Naive B cell (primary cell): ENCODE results near the gene CMSS1. TPM values are rescaled to one million over a fixed set of nuclear protein-coding genes. Genes with fewer than 3 reads are reported as not detected.
"Not testable (repeated sequence)": the region's sequence is repeated elsewhere in the genome, so short reads cannot be mapped to it uniquely, and the experiment has no call there.

Experiments used
- ATAC-seq, 2 donors: fragments of 150-1000 bp; cut with Tn5 transposase; 2 replicates each; pipeline ENCODE4 v1.10.0; 2021; ENCODE audit warnings: low read depth in 2 of 2, mild to moderate bottlenecking in 2 of 2, moderate library complexity in 2 of 2
- DNase-seq: peaks from one replicate; pipeline ENCODE4 v3.0.0; 2022
- H3K27ac Mint-ChIP-seq, 6 donors: one replicate each; pipeline ENCODE4 v1.8.0; 2020 to 2022; ENCODE audit warnings: mild to moderate bottlenecking in 6 of 6, mixed read lengths in 6 of 6, moderate library complexity in 5 of 6, inconsistent platforms in 2 of 6
- H3K27me3 Mint-ChIP-seq, 3 donors: one replicate each; pipeline ENCODE4 v1.8.0; 2021 to 2022; ENCODE audit warnings: mixed read lengths in 3 of 3, mild to moderate bottlenecking in 1 of 3
- H3K36me3 Mint-ChIP-seq, 2 donors: one replicate each; pipeline ENCODE4 v1.8.0; 2020 to 2022; ENCODE audit warnings: mixed read lengths in 2 of 2, inconsistent platforms in 1 of 2, mild to moderate bottlenecking in 1 of 2
- H3K4me1 Mint-ChIP-seq, 3 donors: one replicate each; pipeline ENCODE4 v1.8.0; 2020 to 2022; ENCODE audit warnings: mixed read lengths in 3 of 3, inconsistent platforms in 1 of 3, mild to moderate bottlenecking in 1 of 3, moderate library complexity in 1 of 3
- H3K4me3 Mint-ChIP-seq, 8 donors: one replicate each; pipeline ENCODE4 v1.8.0; 2020 to 2022; ENCODE audit warnings: mild to moderate bottlenecking in 8 of 8, mixed read lengths in 8 of 8, moderate library complexity in 8 of 8, inconsistent platforms in 2 of 8
- H3K9me3 Mint-ChIP-seq, 7 donors: one replicate each; pipeline ENCODE4 v1.8.0; 2020 to 2022; ENCODE audit warnings: mixed read lengths in 7 of 7, mild to moderate bottlenecking in 5 of 7, inconsistent platforms in 2 of 7, moderate library complexity in 1 of 7
- polyA plus RNA-seq, 6 donors: library from polyadenylated mRNA; unstranded; fragments of 300-500 nt; fragmentation: Illumina TruSeq; gene quantifications; one replicate each; pipeline ENCODE4 v1.2.3, GENCODE V29; 2021; ENCODE audit warnings: low read depth in 6 of 6

CMSS1 gene
- polyA plus RNA-seq, 6 donors from 2014 or later = 18.6 to 80.3 (median 26.7) TPM

DNA sequence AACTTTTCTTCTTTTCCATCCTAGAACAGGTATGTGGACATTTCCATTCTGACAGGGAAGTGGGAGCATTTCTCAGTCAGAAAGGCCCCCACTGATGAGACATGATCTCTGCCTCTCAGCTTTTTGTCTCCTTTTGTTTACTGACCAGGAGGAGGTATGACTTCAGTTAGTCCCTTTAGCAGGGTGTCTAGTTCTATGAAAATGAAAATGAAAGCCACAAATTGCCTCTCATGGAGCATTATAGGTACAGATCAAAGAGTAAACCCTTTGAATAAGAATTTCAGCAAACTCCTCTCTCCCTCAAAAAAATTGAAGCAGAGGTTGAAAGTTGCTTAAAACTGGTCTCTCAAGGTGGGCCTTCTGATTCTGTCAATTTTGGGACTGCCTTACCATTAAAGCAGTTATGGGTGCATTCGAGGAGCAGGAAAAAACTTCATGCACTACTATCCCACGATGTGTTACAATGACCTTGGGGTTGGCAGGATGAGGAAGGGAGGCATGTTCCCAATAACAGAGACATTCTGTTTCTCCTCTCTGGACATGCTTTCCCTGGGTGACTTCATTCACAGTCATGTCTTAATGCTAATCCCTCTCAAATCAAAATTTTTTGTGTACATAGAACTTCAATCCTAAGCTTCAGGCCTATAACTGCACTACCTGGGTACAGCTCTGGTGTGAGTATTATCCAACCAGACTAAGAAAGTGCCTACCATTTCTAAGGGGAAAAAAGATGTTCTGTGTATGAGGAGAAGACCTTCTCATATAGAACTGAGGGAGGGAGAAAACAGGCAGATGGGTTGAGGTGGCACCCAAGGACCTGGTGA lies 392.5 kb downstream of the CMSS1 start:
- no peaks in the 10 kb centered on the region for H3K27me3 Mint-ChIP-seq
- ATAC-seq = peak; percentile 38 to 54
- peak overlapping the region in 3 of 8 donors; percentile 17 to 42 (median 22) for H3K4me3 Mint-ChIP-seq
- no peaks in the 10 kb centered on the region for H3K9me3 Mint-ChIP-seq
- no peaks in the 10 kb centered on the region for H3K36me3 Mint-ChIP-seq
- peak overlapping the region in 4 of 6 donors; percentile 10 to 69 (median 24) for H3K27ac Mint-ChIP-seq
- H3K4me1 Mint-ChIP-seq = peaks cover 8 to 10% (median 8%) of the 10 kb centered on the region in 3 donors
- no peak for DNase-seq

DNA sequence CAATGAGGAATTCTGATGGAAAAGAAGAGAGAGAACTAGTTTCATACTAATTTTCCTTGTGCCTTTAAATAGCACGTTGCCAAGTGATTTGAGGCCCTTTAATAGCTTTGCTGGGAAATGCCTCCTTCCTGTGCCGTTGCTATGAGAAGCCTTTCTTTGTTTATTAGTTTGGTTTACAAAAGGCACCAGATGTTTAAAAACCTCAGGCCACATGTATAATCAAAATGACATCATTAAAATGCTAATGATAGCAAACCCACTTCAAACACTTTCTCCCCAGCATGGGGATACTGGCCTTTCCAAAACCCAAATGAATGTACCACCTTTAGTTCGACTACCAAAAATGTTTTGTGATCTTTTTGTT lies 393.1 kb downstream of the CMSS1 start:
- Mint-ChIP-seq H3K27ac (peak overlapping the region in 1 of 6 donors; percentile 10), H3K4me1 (peaks cover 8 to 10% (median 8%) of the 10 kb centered on the region in 3 donors), H3K27me3 (no peaks in the 10 kb centered on the region), H3K36me3 (no peaks in the 10 kb centered on the region), H3K4me3 (no peak overlapping the region), H3K9me3 (no peaks in the 10 kb centered on the region)
- ATAC-seq (no peak), DNase-seq (no peak)

DNA sequence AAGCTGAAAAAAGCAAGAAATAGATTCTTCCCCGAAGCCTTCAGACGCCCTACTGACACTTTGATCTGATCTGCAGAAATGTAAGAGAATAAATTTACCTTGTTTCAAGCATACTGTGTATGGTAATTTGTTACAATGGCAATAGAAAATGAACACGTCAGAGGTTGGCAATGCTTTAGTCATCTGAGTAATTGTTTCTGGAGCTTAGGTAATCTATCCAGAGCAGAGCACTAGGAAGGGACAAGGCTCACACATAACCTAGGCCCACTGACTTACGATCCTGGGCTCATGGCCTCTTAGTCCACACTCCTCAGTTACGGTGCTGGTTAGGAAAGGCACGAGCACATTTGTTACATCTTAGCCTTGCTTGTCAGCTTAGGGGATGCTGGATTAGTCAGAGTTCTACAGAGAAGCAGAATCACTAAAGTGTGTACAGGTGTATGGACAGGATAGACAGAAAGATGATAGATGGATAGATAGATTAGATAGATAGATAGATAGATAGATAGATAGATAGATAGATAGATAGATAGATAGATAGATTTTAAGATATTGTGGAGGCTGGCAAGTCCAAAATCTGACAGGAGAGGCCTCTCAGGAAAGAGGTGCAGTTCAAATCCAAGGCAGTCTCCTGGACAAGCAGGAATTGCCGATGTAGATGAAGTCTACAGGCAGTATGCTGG lies 396.4 kb downstream of the CMSS1 start:
- Mint-ChIP-seq H3K4me1 (peaks cover 8 to 10% (median 8%) of the 10 kb centered on the region in 3 donors), H3K4me3 (no peak overlapping the region), H3K27me3 (peaks cover 4 to 22% (median 5%) of the 10 kb centered on the region in 3 donors), H3K9me3 (peaks cover 0 to 7% (median 3%) of the 10 kb centered on the region in 7 donors), H3K36me3 (peaks cover 0 to 8% of the 10 kb centered on the region in 2 donors), H3K27ac (no peak overlapping the region)
- no peak for DNase-seq
- no peak for ATAC-seq

DNA sequence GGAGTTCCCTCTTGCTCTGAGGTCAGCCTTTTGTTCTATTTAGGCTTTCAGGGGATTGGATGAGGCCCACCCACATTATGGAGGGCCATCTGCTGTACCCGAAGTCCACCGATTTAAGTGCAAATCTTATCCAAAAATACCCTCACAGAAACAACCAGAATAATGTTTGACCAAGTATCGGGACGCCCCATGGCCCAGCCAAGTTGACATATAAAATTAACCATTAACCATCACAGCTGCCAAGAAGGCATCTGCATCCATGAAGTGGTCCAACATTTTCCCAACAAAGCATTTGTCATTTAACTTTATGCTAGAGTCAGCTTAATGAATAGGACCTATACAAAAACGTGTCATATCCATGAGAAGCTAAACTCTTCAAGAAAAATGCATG lies 396.9 kb downstream of the CMSS1 start:
- Mint-ChIP-seq H3K4me1 (peaks cover 8 to 10% (median 8%) of the 10 kb centered on the region in 3 donors), H3K27ac (no peak overlapping the region)
- no peak for ATAC-seq

DNA sequence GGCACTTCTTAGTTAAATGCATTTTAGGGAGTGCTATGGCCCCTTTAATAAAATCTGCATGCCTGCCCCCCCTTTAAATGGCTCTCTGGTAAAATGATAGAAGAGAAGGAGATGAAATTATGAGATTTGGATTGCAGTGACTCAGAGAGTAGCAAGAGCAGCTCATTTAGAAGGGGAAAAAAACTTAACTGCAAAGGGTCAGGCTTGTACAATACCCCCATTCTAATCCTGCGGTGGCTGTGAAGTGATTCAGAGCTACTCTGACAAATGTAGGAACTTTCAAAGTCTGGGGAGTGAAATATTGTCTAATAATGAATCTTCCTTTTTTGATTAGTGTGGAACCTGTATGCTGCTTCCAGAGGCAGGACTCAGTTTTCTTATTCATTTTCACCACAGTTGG lies 399.1 kb downstream of the CMSS1 start:
- Mint-ChIP-seq H3K4me3 (no peak overlapping the region), H3K4me1 (no peaks in the 10 kb centered on the region), H3K36me3 (peaks cover 3 to 8% of the 10 kb centered on the region in 2 donors), H3K9me3 (peaks cover 4 to 19% (median 8%) of the 10 kb centered on the region in 7 donors), H3K27ac (peak overlapping the region in 1 of 6 donors; percentile 67), H3K27me3 (peaks cover 4 to 27% (median 5%) of the 10 kb centered on the region in 3 donors)
- DNase-seq = no peak
- no peak for ATAC-seq

More for the DNA sequence above, 396.9 kb downstream of the CMSS1 start:
- Mint-ChIP-seq H3K4me3 (no peak overlapping the region), H3K36me3 (peaks cover 3 to 8% of the 10 kb centered on the region in 2 donors), H3K27me3 (peaks cover 4 to 22% (median 5%) of the 10 kb centered on the region in 3 donors), H3K9me3 (peaks cover 4 to 13% (median 6%) of the 10 kb centered on the region in 7 donors)
- no peak for DNase-seq

DNA sequence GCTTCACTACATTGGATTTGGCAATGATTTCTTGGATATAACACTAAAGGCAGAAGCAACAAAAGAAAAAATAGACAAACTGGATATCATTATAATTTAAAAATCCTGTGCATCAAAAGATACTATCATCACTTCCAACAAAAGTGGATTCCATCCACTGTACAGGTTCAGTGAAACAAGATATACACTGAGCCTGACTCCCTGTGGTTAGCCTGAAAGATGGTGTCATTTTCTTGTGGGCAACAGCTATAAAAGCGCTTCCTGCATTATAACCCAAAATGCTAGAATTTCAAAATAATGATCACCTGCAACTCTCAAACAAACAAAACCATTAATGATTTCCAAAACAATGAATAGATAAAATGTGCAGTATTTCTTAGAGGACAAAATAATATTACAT lies 403.5 kb downstream of the CMSS1 start:
- peaks cover 4 to 19% (median 8%) of the 10 kb centered on the region in 7 donors for H3K9me3 Mint-ChIP-seq
- ATAC-seq (no peak), DNase-seq (no peak)
- H3K36me3 Mint-ChIP-seq = peaks cover 3 to 8% of the 10 kb centered on the region in 2 donors
- H3K4me1 Mint-ChIP-seq = no peaks in the 10 kb centered on the region
- H3K27me3 Mint-ChIP-seq = peaks cover 4 to 27% (median 5%) of the 10 kb centered on the region in 3 donors
- no peak overlapping the region for H3K27ac Mint-ChIP-seq
- H3K4me3 Mint-ChIP-seq = no peak overlapping the region

DNA sequence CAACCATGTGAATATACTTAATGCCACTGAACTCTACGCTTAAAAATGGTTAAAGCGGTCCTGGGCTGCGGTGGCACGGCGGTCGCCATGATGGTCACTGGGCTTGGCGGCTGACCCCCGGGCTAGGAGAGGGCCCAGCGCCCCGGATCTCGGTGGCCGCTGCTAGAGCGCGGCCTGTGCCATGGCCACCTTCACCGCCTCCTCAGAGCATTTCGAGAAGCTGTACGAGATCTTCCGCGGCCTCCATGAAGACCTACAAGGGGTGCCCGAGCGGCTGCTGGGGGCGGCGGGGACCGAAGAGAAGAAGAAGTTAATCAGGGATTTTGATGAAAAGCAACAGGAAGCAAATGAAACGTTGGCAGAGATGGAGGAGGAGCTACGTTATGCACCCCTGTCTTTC lies 407.5 kb downstream of the CMSS1 start:
- Mint-ChIP-seq H3K27ac (no peak overlapping the region), H3K36me3 (no peaks in the 10 kb centered on the region), H3K4me1 (no peaks in the 10 kb centered on the region), H3K27me3 (peaks cover 0 to 5% (median 5%) of the 10 kb centered on the region in 3 donors), H3K4me3 (no peak overlapping the region), H3K9me3 (peaks cover 0 to 5% (median 4%) of the 10 kb centered on the region in 7 donors)
- no peak for DNase-seq
- no peak for ATAC-seq

DNA sequence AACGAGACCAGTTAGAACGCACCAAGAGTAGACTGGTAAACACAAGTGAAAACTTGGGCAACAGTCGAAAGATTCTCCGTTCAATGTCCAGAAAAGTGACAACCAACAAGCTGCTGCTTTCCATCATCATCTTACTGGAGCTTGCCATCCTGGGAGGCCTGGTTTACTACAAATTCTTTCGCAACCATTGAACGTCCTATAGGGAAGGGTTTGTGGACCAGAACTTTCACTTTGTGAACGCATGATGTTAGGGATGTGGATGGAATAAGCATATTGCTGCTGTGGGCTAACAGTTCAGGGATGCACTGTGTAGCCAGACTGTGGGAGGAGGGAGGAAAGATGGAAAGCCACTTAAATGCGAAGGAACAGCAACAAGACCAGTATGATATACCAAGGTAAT lies 408.2 kb downstream of the CMSS1 start:
- no peaks in the 10 kb centered on the region for H3K4me1 Mint-ChIP-seq
- DNase-seq (no peak), ATAC-seq (no peak)
- no peak overlapping the region for H3K27ac Mint-ChIP-seq
- H3K36me3 Mint-ChIP-seq = no peaks in the 10 kb centered on the region
- H3K9me3 Mint-ChIP-seq = peaks cover 0 to 4% (median 1%) of the 10 kb centered on the region in 7 donors
- H3K4me3 Mint-ChIP-seq = no peak overlapping the region
- H3K27me3 Mint-ChIP-seq = peaks cover 0 to 5% (median 2%) of the 10 kb centered on the region in 3 donors

DNA sequence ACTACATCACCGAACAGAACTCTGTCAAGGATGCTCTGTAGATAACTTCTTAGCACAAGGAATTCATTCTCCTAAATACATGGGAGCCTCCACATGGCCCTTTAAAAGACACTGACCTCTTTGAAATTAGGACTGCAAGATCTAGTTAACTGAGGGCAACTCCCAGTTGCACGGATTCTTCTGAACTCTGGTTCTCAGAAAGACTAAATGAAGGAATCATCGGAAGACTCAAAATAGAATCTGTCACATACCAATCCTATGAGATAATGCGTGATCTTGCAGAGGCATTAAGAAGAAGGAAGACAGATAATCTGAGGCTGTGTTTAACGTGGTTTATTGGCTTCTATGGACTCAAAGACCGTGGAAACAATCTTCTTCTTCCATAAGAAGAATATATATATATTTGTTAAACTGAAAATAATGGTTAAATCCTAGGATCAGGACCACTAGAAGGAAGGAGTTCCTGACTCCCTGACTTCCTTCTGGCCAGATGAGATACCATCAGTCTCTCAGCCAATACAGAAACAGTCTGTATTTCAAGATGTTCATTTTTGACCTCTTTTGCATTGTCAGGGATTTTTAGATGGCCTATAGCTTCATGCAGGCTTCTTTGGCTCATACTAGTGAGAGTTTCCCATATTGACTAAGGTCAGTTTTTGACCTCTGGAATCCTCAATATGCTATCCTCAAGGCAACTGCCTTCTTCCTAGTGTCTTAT lies 409.2 kb downstream of the CMSS1 start:
- peaks cover 0 to 4% (median 0%) of the 10 kb centered on the region in 7 donors for H3K9me3 Mint-ChIP-seq
- peaks cover 0 to 5% (median 0%) of the 10 kb centered on the region in 3 donors for H3K27me3 Mint-ChIP-seq
- H3K27ac Mint-ChIP-seq = peak overlapping the region in 1 of 6 donors; percentile 66
- no peak for DNase-seq
- no peak overlapping the region for H3K4me3 Mint-ChIP-seq
- H3K4me1 Mint-ChIP-seq = no peaks in the 10 kb centered on the region
- no peaks in the 10 kb centered on the region for H3K36me3 Mint-ChIP-seq
- ATAC-seq = no peak

DNA sequence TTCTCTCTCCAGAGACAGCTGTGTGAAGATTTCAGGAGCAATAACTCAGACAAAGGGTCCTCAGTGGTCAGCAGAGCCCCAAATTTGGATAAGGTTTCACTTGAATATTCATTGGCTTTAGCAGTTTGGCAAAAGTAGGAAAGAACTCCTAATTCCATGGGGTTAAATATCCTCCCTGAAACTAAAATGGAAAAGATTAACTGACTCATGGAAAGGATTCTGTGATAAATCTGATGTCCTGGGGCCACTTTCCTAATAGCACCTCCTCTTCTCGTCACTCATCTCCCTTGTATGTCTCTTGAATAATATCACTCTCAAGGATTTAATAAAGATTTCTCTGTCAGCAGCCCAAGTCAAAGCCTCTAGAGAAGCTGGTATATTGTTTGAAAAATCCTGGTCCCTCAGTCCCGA lies 409.9 kb downstream of the CMSS1 start:
- Mint-ChIP-seq H3K9me3 (peaks cover 0 to 4% (median 0%) of the 10 kb centered on the region in 7 donors), H3K27ac (no peak overlapping the region), H3K4me1 (no peaks in the 10 kb centered on the region), H3K4me3 (no peak overlapping the region), H3K36me3 (no peaks in the 10 kb centered on the region), H3K27me3 (peaks cover 0 to 5% (median 0%) of the 10 kb centered on the region in 3 donors)
- ATAC-seq = no peak
- DNase-seq = no peak

DNA sequence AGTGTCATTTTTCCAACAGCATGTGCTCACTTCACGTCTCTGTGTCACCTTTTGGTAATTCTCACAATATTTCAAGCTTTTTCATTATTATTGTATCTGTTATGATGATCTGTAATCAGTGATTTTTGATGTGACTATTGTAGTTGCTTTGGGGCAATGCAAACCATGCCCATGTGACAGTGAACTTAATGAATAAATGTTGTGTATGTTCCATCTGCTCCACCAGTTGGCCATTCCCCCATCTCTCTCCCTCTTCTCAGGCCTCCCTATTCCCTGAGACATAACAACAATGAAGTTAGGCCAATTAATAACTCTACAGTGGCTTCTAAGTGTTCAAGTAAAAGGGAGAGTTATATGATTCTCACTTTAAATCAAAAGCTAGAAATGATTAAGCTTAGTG lies 410.6 kb downstream of the CMSS1 start:
- Mint-ChIP-seq H3K4me1 (no peaks in the 10 kb centered on the region), H3K36me3 (no peaks in the 10 kb centered on the region), H3K27me3 (peaks cover 0 to 5% (median 0%) of the 10 kb centered on the region in 3 donors), H3K4me3 (no peak overlapping the region), H3K9me3 (peaks cover 0 to 4% (median 0%) of the 10 kb centered on the region in 7 donors), H3K27ac (no peak overlapping the region)
- DNase-seq = no peak
- ATAC-seq = no peak

DNA sequence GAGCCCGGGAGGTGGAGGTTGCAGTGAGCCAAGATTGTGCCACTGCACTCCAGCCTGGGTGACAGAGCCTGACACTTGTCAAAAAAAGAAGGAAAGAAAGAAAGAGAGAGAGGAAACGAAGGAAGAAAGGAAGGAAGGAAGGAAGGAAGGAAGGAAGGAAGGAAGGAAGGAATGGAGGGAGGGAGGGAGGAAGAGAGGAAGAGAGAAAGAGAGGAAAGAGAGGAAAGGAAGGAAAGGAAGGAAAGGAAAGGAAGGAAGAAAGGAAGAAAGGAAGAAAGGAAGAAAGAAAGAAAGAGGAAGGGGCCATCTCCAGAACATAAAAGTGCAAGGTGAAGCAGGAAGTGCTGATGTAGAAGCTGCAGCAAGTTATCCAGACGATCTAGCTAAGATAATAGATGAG lies 411.5 kb downstream of the CMSS1 start:
- not testable (repeated sequence) for H3K9me3 Mint-ChIP-seq, H3K36me3 Mint-ChIP-seq, ATAC-seq, DNase-seq, H3K4me3 Mint-ChIP-seq, H3K27me3 Mint-ChIP-seq, H3K4me1 Mint-ChIP-seq
- peak overlapping the region in 1 of 6 donors; percentile 88 for H3K27ac Mint-ChIP-seq

DNA sequence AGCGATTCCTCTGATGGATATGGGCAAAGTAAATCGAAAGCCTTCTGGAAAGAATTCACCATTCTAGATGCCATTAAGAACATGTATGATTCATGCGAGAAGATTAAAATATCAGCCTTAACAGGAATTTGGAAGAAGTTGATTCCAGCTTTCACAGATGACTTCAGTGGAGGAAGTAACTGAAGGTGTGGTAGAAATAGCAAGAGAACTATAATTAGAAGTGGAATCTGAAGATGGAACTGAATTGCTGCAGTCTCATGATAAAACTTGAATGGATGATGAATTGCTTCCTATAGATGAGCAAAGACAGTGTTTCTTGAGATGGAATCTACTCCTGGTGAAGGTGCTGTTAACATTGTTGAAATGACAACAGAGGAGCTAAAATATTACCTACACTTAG lies 413.0 kb downstream of the CMSS1 start:
- no peaks in the 10 kb centered on the region for H3K4me1 Mint-ChIP-seq
- H3K9me3 Mint-ChIP-seq = peaks cover 0 to 4% (median 0%) of the 10 kb centered on the region in 7 donors
- H3K4me3 Mint-ChIP-seq = no peak overlapping the region
- H3K27me3 Mint-ChIP-seq = peaks cover 0 to 5% (median 0%) of the 10 kb centered on the region in 3 donors
- ATAC-seq = no peak
- no peak overlapping the region for H3K27ac Mint-ChIP-seq
- H3K36me3 Mint-ChIP-seq = no peaks in the 10 kb centered on the region
- DNase-seq = no peak
